Epithelial cell of proximal tubule (primary cell): Measurements from ENCODE around the gene CDKN1A. TPM values are rescaled to one million over a fixed set of nuclear protein-coding genes. Genes with fewer than 3 reads are reported as not detected.
"Not testable (repeated sequence)": the region's sequence is repeated elsewhere in the genome, so short reads cannot be mapped to it uniquely, and the experiment has no call there.

Experiments used
- DNase-seq: peaks from one replicate; pipeline ENCODE4 v3.0.0-alpha.2; 2011; ENCODE audit warnings: low read depth
- H3K4me3 ChIP-seq: 2 replicates; pipeline ENCODE4 v1.5.1; 2011; ENCODE audit warnings: low read depth, mild to moderate bottlenecking, low read length
- total RNA-seq: library from RNA; depleted of rRNA; stranded (reverse); fragments of >200 nt; gene quantifications from 2 replicates; pipeline ENCODE4 v1.2.3, GENCODE V29; 2015
- TF ChIP-seq, protein P1 (sequence below): conservative IDR thresholded peaks from 2 replicates; pipeline ENCODE4 v1.5.1; 2012; ENCODE audit warnings: low read depth, mild to moderate bottlenecking, low read length

CDKN1A gene
- total RNA-seq, 1 donor from 2014 or later: 427 TPM

DNA sequence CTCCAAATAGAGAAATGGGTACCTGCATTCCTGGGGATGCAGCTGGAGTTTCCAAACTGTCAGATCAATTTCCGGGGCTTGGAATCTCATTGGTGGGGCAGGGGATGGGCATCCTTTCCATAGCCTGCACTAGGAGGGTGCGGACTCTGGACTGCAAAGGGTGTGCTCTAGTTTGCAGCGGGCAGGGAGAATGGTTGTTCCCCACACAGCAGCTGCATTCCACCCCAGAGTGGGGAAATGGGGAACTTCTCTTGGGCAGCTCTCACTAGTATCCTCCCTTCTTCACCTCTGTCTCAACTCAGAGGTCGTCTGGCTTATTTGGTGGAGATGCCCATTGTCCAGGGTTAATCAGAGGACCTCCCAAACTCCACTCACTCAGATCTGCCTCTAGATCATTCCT, 34.5 kb upstream of the CDKN1A start:
- DNase-seq: no peak
- no peak overlapping the region for H3K4me3 ChIP-seq
- TF ChIP-seq, protein P1, sequence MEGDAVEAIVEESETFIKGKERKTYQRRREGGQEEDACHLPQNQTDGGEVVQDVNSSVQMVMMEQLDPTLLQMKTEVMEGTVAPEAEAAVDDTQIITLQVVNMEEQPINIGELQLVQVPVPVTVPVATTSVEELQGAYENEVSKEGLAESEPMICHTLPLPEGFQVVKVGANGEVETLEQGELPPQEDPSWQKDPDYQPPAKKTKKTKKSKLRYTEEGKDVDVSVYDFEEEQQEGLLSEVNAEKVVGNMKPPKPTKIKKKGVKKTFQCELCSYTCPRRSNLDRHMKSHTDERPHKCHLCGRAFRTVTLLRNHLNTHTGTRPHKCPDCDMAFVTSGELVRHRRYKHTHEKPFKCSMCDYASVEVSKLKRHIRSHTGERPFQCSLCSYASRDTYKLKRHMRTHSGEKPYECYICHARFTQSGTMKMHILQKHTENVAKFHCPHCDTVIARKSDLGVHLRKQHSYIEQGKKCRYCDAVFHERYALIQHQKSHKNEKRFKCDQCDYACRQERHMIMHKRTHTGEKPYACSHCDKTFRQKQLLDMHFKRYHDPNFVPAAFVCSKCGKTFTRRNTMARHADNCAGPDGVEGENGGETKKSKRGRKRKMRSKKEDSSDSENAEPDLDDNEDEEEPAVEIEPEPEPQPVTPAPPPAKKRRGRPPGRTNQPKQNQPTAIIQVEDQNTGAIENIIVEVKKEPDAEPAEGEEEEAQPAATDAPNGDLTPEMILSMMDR: no peak

DNA sequence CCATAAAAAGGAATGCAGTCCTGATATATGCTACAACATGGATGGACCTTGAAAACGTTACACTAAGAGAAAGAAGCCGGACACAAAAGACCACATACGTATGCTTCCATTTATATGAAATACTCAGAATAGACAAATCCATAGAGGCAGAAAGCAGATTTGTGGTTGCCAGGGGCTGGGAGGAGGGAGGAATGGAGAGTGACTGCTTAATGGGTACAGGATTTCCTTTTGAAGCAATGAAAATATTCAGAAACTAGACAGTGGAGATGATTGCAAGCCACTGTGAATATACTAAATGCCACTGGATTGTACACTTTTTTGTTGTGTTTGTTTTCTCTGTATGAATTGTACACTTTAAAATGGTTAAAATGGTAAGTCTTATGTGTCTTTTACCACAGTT, 29.4 kb upstream of the CDKN1A start:
- no peak for DNase-seq
- H3K4me3 ChIP-seq: no peak overlapping the region
- TF ChIP-seq, protein P1: no peak

GRCh38 chr6:36649701-36650484, 28.6 kb upstream of the CDKN1A start:
- TF ChIP-seq, protein P1: no peak
- DNase-seq: no peak

GRCh38 chr6:36650848-36651478, 27.6 kb upstream of the CDKN1A start:
- TF ChIP-seq, protein P1: no peak
- no peak for DNase-seq
- H3K4me3 ChIP-seq: no peak overlapping the region

More at GRCh38 chr6:36649701-36650484, 28.6 kb upstream of the CDKN1A start:
- H3K4me3 ChIP-seq: no peak overlapping the region

- DNase-seq: no peak
- H3K4me3 ChIP-seq: no peak overlapping the region
- TF ChIP-seq, protein P1: no peak
Observed at GRCh38 chr6:36651659-36652379, 26.7 kb upstream of the CDKN1A start.

DNA sequence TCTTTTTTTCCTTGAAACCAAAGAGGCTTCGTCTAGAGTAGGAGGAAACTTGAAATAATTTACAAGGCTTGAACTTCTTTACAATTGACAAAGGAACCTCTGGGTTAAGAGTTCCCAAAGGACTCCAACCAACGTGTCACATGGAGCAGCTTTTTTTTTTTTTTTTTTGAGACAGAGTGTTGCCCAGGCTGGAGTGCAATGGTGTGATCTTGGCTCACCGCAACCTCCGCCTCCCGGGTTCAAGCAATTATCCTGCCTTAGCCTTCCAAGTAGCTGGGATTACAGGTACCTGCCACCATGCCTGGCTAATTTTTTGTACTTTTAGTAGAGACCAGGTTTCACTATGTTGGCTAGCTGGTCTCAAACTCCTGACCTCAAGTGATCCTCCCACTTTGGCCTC, 24.0 kb upstream of the CDKN1A start:
- H3K4me3 ChIP-seq, DNase-seq: not testable (repeated sequence)

- H3K4me3 ChIP-seq: no peak overlapping the region
- TF ChIP-seq, protein P1: no peak
- DNase-seq: no peak
Observed at GRCh38 chr6:36655085-36655724, 23.3 kb upstream of the CDKN1A start.
